Inflammatory macrophage (primary cell): ENCODE data around the gene CDC20B.
A peak's percentile ranks its signal among the peaks of the same experiment; 100 is the strongest.

ENCODE experiments used
- DNase-seq, 2 donors: peaks; one replicate each; pipeline ENCODE4 v3.0.0-alpha.2; 2020 to 2022
- total RNA-seq, 18 experiments: gene quantifications; one replicate each; lab custom pipeline; 2026; ENCODE audit warnings: mixed read lengths in 6 of 18, inconsistent platforms in 2 of 18; lab: John Stamatoyannopoulos, UW

CDC20B gene
- total RNA-seq, result 0 to 0.17 (median 0.02) reads per million in 18 experiments

- DNase-seq, result peak; percentile 54 to 80
Measured at GRCh38 chr5:55172937-55173686, at the start of gene CDC20B. TSS of gene CDC20B (minus strand) at chr5:55173177. CDS start at chr5:55173000, 177 bp downstream.

DNA sequence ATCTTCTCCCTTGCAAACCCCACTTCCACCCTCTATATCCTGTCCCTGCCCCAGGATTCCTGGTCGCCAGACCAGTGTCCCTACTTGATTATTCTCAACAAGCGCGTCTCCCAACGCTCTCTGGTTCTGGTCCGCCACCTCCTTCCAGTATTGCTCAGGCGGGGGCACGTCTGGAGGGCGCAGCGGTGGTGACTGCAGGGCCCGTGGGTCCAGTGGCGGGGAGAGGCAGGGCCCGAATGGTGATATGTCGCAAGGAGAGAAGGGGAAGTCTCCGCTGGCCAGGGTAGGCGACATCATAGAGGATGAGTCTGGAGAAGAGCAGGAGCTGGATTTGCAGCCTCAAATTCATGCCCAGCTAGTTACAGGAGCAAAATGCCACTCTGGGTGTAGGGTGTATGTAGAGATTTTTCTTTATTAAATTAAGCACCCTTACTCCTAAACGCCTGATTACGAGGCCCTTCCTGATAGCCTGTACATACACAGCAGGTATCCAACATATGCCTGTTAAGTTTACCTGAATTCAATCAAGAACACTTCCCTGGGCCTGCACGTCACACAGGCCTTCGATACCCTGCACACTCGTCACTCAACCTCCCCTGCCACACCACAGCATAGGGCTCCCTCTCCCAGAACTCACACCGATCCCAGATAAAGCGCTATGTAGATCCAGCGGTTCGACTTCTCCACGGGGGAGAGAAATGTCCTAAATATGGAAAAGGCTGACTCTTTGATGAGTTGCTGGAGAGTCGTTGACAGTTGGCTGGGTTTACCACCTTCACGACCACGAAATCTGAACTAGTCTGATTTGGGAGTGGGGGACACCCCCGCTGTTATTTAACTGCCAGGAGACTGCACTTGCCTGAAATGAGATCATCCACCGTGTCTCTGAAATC lies 49.4 kb upstream of the CDC20B start:
- DNase-seq, result peak; percentile 27 to 51

GRCh38 chr5:55220433-55221185 lies 47.6 kb upstream of the CDC20B start:
- DNase-seq, result no peak

DNA sequence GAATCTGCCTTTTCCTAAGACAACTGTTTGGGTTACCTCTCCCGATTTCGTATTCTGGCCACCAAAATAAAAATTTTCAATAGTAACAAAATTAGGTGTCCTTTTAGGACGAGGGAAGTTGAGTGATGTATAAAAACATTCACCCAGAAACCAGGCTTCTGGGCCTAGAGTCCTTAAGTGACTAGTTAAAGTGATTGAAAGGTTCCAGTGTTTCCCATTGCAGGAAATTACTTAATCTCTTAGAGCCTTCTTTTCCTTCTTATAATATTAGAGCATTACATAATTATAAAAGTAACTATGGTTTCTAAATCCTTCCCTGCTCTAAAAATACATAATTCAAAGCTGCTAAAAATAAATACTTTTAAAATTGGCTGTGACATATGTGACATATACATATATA lies 46.8 kb upstream of the CDC20B start:
- DNase-seq, result no peak

- DNase-seq, result no peak
Measured at GRCh38 chr5:55218967-55219366, 46.0 kb upstream of the CDC20B start.

- DNase-seq, result no peak
Measured at GRCh38 chr5:55211184-55211874, 38.4 kb upstream of the CDC20B start.

GRCh38 chr5:55205001-55205400 lies 32.0 kb upstream of the CDC20B start:
- no peak for DNase-seq

- DNase-seq, result no peak
Measured at GRCh38 chr5:55191165-55191564, 18.2 kb upstream of the CDC20B start.

DNA sequence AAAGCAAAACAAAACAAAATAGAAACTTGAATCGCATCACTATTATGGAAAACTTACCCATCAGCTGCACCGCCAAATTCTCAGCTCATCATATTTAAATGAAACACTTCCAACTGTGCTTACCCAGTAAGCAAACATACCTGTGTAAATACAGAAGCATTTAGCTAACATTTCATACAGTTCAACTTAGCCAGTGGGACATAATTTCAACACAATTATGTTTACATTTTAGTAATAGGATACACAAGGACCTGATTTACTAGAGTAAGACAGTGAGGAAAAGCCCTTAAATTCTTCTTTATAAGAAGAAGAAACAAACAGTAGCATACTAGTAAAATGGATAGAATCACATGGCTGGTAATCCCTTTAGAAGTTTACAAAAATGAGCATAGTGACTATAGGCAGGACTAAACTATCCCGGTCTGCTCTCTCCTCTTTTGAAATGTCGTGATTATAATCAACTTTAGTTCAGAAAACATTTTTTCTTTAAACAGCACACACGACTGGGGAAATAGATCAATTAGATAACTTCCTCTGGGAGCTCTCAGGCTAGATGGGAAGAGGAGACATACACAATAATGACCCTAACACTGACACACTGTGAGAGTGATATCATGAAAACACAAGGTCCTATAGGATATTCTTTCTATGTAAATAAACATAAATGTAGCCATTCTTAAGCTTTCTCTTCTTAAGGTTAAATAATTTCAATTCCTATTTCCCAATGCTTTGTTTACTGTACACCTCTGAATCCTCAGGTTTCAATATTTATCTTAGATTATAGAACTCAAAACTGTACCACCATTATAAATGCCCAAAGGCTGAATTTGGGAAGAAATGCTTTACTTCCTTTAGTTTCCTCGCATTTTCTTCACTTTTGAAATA lies 15.9 kb upstream of the CDC20B start:
- no peak for DNase-seq

DNA sequence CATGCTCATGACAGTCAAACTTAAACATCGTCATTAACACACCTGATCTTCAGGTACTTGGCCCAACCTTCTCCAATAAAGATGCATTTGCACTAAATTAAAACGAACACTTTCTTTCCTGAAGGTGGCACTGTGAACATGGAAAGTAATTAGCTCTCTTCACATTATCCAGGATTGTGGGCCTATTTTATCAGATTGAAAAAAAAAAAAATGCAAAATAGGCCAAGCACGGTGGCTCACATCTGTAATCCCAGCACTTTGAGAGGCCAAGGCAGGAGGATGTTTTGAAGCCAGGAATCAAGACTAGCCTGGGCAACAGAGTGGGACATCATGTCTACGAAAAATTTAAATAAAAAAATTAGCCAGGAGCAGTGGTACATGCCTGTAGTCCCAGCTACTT lies 14.4 kb upstream of the CDC20B start:
- no peak for DNase-seq

DNA sequence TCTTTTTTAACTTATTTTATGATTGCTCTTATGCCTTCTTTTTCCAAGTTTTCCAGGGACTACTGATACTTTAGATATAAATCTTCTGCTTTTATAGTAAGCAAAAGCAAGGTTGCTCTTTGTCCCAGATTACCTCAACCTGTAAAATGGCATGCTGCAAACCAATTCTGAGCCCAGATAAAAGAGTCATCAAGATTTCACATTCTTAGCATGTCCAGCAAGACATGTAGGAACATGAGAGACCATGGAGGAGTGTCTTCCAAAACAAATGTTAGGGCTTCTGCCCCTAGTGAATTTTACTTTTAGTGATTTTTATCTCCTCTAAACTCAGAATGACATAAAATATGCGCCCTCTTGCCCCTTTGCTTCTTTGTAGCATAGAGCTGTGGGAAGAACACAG lies 7.0 kb upstream of the CDC20B start:
- DNase-seq, result no peak

DNA sequence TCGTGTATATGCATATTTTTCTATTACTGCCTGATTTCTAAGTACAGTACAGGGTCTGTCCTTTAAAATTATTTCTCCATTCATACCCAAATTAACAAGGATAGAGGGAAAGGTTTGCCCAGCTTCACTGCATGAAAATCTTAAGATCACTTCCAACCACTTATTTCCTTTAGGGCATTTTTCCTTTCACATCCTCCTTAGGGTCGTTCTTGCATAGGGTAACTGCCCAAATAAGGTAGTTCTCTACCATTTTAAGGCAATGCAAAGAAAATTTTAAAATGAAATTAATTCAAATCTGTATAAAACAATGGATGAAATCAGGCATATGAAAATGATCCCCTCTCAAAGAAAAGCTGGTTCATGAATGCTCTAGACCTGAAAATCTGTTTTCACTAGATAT lies 4.1 kb upstream of the CDC20B start:
- peak in 1 of 2 donors; percentile 19 for DNase-seq

- DNase-seq, result peak; percentile 26 to 27
Measured at GRCh38 chr5:55176176-55176818, 3.3 kb upstream of the CDC20B start.

- no peak for DNase-seq
Measured at GRCh38 chr5:55175781-55176175, 2.8 kb upstream of the CDC20B start.

DNA sequence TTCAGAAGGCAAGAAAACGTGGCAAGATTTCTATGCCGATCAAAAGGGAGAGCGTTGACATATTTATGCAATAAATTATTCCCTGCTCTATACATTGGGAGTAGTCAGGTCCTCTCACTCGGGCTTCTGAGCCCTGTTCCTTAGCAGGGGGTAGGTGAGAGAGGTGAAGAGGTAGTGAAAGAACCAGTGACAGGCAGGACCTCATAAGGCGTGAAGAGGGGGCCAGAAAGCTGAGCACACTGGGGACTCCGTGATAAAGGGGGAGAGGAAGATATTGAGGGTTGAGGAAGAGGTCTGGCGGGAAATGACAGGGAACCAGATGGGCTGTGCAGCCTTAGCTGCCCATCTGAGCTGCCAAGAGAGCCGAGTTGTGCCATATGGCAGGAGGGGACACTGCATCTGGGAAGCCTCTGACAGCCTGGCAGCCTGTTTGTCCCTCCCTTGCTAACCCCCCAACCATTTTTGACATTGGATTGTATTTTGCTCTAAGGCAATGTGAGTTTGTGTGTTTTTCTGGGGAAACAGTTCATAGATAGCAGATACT lies 782 bp upstream of the CDC20B start:
- no peak for DNase-seq

DNA sequence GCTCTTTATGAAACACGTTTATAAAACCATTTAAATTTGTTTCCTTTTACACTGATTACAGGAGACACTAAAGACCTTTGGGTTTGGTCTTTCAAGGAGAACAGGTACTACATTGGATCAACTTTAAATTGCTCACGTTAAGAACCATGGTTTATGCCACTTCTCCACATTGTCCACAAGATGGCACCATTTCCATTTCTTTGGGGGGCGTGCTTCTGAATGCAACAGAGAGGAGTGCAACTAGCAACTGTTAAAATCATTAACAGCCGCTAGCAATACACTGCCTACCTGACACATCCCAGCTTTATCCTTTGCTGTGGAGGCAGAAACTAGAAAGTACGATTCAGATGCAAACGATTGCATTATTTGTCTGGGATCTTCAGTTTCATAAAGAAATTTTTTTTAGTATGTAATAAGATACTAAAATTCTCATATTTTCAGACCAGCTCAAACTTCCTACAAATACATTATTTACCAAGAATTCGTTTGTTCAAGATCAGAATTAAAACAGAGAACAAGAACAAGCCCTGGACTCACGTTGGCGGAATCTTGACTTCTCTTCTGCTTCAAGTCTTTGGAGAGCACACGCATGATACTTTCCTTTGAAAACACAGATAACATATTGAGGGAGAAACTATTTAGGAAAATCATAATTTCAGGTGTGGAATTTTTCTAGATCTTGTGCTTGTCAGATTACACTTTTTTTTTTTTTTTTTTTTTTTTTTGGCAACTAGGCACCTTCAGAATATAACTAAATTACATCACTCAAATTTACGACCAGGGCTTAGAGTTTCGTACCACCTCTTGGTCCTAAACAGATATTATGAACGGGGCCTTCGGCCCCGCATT lies 702 bp downstream of the CDC20B start:
- peak; percentile 75 to 78 for DNase-seq

DNA sequence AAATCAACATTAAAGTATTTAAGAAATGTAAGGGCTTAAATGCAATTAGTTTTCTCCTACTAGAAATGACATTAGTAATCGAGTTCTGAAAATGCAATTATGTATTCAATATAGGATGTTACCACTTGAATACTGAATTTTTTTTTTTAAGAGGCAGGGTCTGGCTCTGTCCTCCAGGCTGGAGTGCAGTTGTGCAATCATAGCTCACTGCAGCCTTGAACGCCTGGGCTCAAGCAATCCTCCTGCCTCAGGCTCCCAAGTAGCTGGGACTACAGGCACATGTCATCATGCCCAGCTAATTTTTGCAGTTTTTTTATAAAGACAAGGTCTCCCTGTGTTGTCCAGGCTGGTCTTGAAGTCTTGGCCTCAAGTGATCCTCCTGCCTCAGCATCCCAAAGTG lies 1.5 kb downstream of the CDC20B start:
- no peak for DNase-seq

- no peak for DNase-seq
Measured at GRCh38 chr5:55162666-55163065, 10.3 kb downstream of the CDC20B start.

GRCh38 chr5:55160493-55161209 lies 12.3 kb downstream of the CDC20B start:
- peak in 1 of 2 donors; percentile 22 for DNase-seq
